ENCODE data around the gene PARM1. TPM values are rescaled to one million over a fixed set of nuclear protein-coding genes. Genes with fewer than 3 reads are reported as not detected.
A peak's percentile ranks its signal among the peaks of the same experiment; 100 is the strongest.

The PARM1 gene
- total and polyA plus RNA-seq, 8 donors = 1.8 to 24.6 (median 8.4) TPM

DNA sequence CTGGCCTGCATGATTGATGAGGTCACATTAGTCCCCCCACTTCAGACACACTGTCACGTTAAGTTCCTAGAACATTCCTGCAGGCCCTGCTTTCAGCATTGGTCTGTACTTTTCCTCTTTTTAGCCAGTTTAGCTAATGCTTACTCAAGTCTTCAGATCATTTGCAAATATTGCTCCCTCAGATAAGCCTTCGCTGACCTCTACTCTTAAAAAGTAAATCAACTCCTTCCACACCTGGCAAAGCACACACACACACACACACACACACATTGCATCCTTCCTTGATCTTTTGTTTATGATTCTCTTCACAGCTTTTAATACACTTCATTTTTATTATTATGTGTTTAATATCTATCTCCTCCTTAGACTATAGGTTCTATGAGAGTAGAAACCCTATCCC, 31.4 kb downstream of the PARM1 start:
- peak in 1 of 2 donors; percentile 37 for DNase-seq
- Histone ChIP-seq H3K4me3 (no peak overlapping the region), H3K36me3 (no peaks in the 10 kb centered on the region), H3K4me1 (peaks cover 0 to 15% (median 4%) of the 10 kb centered on the region in 4 donors), H3K9me3 (peaks cover 0 to 11% (median 6%) of the 10 kb centered on the region in 4 donors), H3K27ac (no peak overlapping the region), H3K27me3 (no peaks in the 10 kb centered on the region)
- intact Hi-C loops (cut with DNase I; ENCODE audit: low total_unique reads) = no loop called here
- TF ChIP-seq EP300 (IDR thresholded peaks at IDR 0.05) = no peak
- no peak for TF ChIP-seq POLR2A (IDR thresholded peaks at IDR 0.05)
- TF ChIP-seq, protein P1, sequence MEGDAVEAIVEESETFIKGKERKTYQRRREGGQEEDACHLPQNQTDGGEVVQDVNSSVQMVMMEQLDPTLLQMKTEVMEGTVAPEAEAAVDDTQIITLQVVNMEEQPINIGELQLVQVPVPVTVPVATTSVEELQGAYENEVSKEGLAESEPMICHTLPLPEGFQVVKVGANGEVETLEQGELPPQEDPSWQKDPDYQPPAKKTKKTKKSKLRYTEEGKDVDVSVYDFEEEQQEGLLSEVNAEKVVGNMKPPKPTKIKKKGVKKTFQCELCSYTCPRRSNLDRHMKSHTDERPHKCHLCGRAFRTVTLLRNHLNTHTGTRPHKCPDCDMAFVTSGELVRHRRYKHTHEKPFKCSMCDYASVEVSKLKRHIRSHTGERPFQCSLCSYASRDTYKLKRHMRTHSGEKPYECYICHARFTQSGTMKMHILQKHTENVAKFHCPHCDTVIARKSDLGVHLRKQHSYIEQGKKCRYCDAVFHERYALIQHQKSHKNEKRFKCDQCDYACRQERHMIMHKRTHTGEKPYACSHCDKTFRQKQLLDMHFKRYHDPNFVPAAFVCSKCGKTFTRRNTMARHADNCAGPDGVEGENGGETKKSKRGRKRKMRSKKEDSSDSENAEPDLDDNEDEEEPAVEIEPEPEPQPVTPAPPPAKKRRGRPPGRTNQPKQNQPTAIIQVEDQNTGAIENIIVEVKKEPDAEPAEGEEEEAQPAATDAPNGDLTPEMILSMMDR (IDR thresholded peaks at IDR 0.05) = no peak
- no peak for TF ChIP-seq POLR2AphosphoS5 (IDR thresholded peaks at IDR 0.05)
- WGBS, 5 donors = 23 to 44% (median 33%) methylated on average over 2 of the region's 2 CpGs

DNA sequence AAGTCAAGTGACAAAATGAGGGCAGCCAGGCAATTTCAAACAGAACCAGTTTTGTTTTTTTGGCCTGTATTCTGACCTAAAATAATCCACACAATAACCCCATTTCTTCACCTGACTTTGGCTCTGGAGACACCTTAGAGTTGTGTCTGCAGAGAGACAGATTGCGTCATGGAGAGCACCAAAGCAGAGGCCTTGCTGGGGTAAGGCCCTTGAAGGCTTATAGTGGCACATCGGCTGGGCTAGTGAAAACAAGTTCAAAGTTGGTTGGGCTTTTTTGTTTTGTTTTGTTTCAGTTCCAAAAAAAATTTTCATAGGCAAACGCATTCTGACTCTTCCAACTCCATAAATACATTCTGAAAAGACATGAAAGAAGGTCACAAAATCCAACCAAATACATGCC, 34.4 kb downstream of the PARM1 start:
- H3K27ac ChIP-seq = no peak overlapping the region
- WGBS, 5 donors = 52 to 72% (median 61%) methylated on average over 3 of the region's 3 CpGs
- DNase-seq = no peak
- no peak overlapping the region for H3K4me3 ChIP-seq
- H3K4me1 ChIP-seq = peaks cover 6 to 31% (median 17%) of the 10 kb centered on the region in 4 donors
- intact Hi-C loops (cut with DNase I; ENCODE audit: low total_unique reads) = no loop called here
- H3K9me3 ChIP-seq = no peaks in the 10 kb centered on the region
- no peak for TF ChIP-seq EP300 (IDR thresholded peaks at IDR 0.05)
- no peak for TF ChIP-seq POLR2A (IDR thresholded peaks at IDR 0.05)
- H3K36me3 ChIP-seq = no peaks in the 10 kb centered on the region
- H3K27me3 ChIP-seq = no peaks in the 10 kb centered on the region

DNA sequence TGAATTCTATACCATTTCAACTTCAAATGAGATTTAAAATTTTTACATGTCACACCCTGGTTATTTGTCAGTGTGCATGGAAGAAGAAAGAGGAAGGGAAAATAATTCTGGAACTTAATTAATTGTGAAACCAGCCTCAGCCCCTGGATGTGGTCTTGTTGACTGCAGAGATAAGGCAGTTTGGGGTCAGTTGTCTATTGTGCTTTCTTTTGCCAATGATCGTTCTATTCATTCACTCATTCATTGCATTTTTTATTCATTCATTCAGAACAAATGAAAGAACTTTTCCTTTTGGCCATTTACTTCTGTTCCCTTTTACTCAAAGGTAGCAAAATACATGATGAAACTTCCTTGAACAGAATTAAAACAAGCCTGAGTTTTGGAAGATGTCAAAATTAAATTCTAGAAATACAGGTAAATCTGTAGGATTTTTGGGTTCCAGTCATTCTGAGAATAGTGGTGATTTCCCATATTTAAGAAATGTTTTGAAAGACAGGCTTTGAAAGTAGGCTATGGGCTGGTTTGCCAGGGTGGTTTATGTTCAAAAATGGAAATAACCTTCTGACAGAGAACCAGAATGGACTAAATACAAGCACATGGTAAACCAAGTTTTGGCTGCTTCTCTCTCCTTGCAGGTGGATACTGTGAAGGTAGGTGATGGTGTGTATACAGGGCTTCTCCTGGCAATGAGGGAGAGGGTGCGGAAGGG, 35.7 kb downstream of the PARM1 start:
- no peak for DNase-seq
- H3K4me1 ChIP-seq = peaks cover 6 to 31% (median 17%) of the 10 kb centered on the region in 4 donors
- WGBS, 5 donors = 79 to 88% (median 84%) methylated on average over 2 of the region's 2 CpGs
- no peaks in the 10 kb centered on the region for H3K9me3 ChIP-seq
- no peaks in the 10 kb centered on the region for H3K27me3 ChIP-seq
- TF ChIP-seq POLR2AphosphoS5 (IDR thresholded peaks at IDR 0.05) = no peak
- no peak for TF ChIP-seq POLR2A (IDR thresholded peaks at IDR 0.05)
- TF ChIP-seq EP300 (IDR thresholded peaks at IDR 0.05) = no peak
- intact Hi-C loops (cut with DNase I; ENCODE audit: low total_unique reads) = no loop called here
- H3K4me3 ChIP-seq = no peak overlapping the region
- H3K36me3 ChIP-seq = no peaks in the 10 kb centered on the region
- H3K27ac ChIP-seq = no peak overlapping the region

DNA sequence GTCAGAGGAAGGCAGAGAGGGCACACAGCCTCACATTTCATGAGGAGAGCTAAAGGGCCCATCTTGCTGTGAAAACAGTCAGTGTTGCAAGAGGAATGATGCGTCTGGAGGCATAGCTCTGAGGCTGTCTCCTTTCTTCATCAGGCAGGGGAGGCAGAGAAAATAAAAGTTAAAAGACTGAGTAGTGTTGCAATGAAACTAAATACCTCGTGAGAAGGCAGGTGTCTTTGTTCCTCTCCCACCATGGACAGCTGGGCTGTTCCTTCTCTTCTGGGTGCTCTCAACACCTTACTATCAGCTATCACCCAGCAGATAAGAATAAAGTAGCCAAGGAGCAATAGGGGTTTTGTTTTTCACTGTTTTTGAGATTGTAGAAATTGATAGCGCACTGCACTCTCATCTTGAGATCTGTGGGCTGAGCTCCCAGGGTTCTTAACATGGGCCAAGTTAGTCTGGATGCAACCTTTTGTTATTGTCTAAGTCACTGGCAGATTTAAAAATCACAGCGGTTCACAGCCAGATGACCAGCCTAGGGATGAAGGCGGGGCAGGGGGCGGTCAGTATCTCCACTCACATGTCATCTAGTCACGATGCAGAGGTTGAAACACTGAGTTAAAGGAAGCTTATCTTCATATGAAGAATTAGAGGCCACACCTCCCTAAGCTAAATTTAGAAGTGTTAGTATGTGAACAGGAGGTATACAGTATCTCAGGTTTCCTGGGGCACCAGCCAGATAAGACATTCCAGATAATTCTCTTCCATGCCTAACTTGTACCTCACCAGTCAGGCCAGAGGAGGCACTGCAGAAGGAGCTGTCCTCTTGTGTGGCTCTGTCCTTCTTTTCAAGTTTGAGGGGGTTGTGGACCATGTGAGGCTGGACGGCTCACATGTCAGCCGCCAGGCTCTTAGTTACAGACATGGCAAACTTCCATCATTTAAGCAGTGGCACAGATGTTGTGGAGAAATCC, 36.9 kb downstream of the PARM1 start:
- no peak overlapping the region for H3K27ac ChIP-seq
- TF ChIP-seq, protein P1 (IDR thresholded peaks at IDR 0.05) = peak in 3 of 7 experiments; percentile 19 to 35 (median 27)
- TF ChIP-seq EP300 (IDR thresholded peaks at IDR 0.05) = no peak
- peak in 1 of 3 donors; percentile 41 for TF ChIP-seq POLR2AphosphoS5 (IDR thresholded peaks at IDR 0.05)
- no peak for TF ChIP-seq POLR2A (IDR thresholded peaks at IDR 0.05)
- WGBS, 5 donors = 37 to 59% (median 53%) methylated on average over 9 of the region's 9 CpGs
- no peaks in the 10 kb centered on the region for H3K9me3 ChIP-seq
- H3K4me1 ChIP-seq = peaks cover 6 to 31% (median 17%) of the 10 kb centered on the region in 4 donors
- DNase-seq = peak; percentile 45 to 70
- H3K4me3 ChIP-seq = no peak overlapping the region
- H3K27me3 ChIP-seq = no peaks in the 10 kb centered on the region
- no peaks in the 10 kb centered on the region for H3K36me3 ChIP-seq
- intact Hi-C loops (cut with DNase I; ENCODE audit: low total_unique reads) = no loop called here

DNA sequence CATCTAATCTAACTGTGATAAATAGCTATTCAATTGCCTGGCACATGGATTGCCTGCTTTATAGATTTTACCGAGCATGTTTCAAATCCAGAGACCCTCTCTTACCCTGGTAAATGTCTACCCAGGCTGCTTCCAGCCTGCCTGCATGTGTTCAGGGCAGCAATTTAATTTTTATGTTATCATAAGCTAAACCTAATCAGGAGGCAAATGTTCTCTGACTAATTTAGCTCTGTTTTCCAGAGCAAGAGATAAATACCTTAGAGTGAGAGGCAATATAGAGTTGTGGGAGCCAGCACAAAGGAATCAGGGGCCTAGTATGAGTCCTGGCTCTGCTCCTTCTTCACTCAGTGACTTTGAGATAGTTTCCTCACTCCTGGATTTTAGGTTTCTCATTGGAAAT, 37.7 kb downstream of the PARM1 start:
- TF ChIP-seq POLR2AphosphoS5 (IDR thresholded peaks at IDR 0.05) (no peak), EP300 (IDR thresholded peaks at IDR 0.05) (no peak), POLR2A (IDR thresholded peaks at IDR 0.05) (no peak)
- TF ChIP-seq, protein P1 (IDR thresholded peaks at IDR 0.05) = no peak
- no peaks in the 10 kb centered on the region for H3K9me3 ChIP-seq
- H3K4me1 ChIP-seq = peaks cover 6 to 31% (median 17%) of the 10 kb centered on the region in 4 donors
- H3K27me3 ChIP-seq = no peaks in the 10 kb centered on the region
- intact Hi-C loops (cut with DNase I; ENCODE audit: low total_unique reads) = no loop called here
- no peak for DNase-seq
- H3K36me3 ChIP-seq = no peaks in the 10 kb centered on the region
- 76 to 86% (median 85%) methylated on average over 1 of the region's 1 CpG for WGBS, 5 donors
- no peak overlapping the region for H3K4me3 ChIP-seq
- H3K27ac ChIP-seq = no peak overlapping the region
